K562 (cell line): ENCODE results near the gene KHSRP. TPM values are rescaled to one million over a fixed set of nuclear protein-coding genes. Genes with fewer than 3 reads are reported as not detected.

Experiments
- ATF1 ChIP-seq, 2 experiments: fragments of 450-650 bp in 1 of 2; IDR thresholded peaks; 2 replicates each; pipeline ENCODE4 v1.6.1; 2016; ENCODE audit warnings: missing compliant biosample characterization in 1 of 2, missing genetic modification characterization in 1 of 2
- CC2D1A ChIP-seq: fragments of 450-650 bp; IDR thresholded peaks from 2 replicates; pipeline ENCODE4 v1.6.1; 2017; ENCODE audit warnings: mild to moderate bottlenecking
- CHD4 ChIP-seq: fragments of 200-600 bp; sonication (generic); IDR thresholded peaks from 3 replicates; pipeline ENCODE4 v1.6.1; 2012; ENCODE audit warnings: low read depth, mild to moderate bottlenecking, mixed read lengths, low read length, inconsistent platforms; ENCODE audit not compliant: insufficient read depth, insufficient replicate concordance, poor library complexity, severe bottlenecking
- MXD1 ChIP-seq: fragments of 250-450 bp; sonication (Bioruptor Pico); IDR thresholded peaks from 2 replicates; pipeline ENCODE4 v1.8.0; 2021; ENCODE audit warnings: borderline replicate concordance, mild to moderate bottlenecking, moderate library complexity; ENCODE audit not compliant: poor library complexity, severe bottlenecking
- SMARCA4 ChIP-seq: fragments of 450-650 bp; IDR thresholded peaks from 2 replicates; pipeline ENCODE4 v1.6.1; 2016
- polyA plus RNA-seq, 8 experiments: library from polyadenylated mRNA; depleted of rRNA in 4 of 8; stranded (reverse) in 5 of 8; unstranded in 3 of 8; fragments of >200 nt; fragmentation: Nextera tagmentation in 2 of 8; fragmentation: Illumina TruSeq in 1 of 8; extraction: Ambion mirVana in 2 of 8; extraction: Trizol in 1 of 8; gene quantifications; 2 replicates each; pipeline versions ENCODE4 v1.2.1 to v1.2.3, GENCODE V29; 2011 to 2014; ENCODE audit warnings: inconsistent platforms in 1 of 8, missing spikeins in 1 of 8
- total RNA-seq, 7 experiments: library from RNA; depleted of rRNA in 6 of 7; stranded (reverse); fragments of >200 nt in 6 of 7; fragmentation: Illumina TruSeq in 2 of 7; extraction: Trizol in 2 of 7; gene quantifications; 2 replicates each; pipeline versions ENCODE4 v1.2.1 to v1.2.3, GENCODE V29; 2011 to 2021; ENCODE audit warnings: low replicate concordance in 1 of 7
- TF ChIP-seq, protein P1 (sequence below), 2 experiments: fragments of 450-650 bp; IDR thresholded peaks; 2 replicates each; pipeline ENCODE4 v1.6.1; 2016; ENCODE audit warnings: mild to moderate bottlenecking in 2 of 2, borderline replicate concordance in 1 of 2, low read depth in 1 of 2, moderate library complexity in 1 of 2
- TF ChIP-seq, protein P2 (sequence below): fragments of 150-350 bp; IDR thresholded peaks from 2 replicates; pipeline ENCODE4 v1.6.1; 2014; ENCODE audit warnings: low read depth, mild to moderate bottlenecking, low read length, borderline replicate concordance

KHSRP gene
- total and polyA plus RNA-seq, 9 of the 15 experiments (the other 6 are each of a cell fraction or from before 2014, with no cell fraction given): 4.2 to 564 (median 139) TPM

DNA sequence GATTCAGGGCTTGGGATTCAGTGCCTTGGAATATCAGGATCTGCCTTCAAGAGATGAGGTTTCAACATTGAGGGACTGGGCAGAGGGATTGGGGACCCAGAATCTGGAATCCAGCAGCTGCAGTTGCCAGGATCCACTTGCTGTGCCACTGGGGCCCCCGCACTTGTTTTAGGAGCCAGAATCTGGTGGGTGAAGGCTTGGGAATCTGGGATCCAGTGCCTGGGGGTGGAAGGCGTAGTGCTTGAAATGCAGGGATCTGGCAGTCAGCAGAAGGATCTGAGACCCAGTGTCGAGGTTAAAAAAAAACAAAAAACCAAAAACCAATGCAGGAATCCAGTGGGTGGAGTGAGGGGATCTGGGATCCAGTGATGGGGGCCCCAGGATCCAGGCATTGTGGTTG, 16.3 kb upstream of the KHSRP start (continued):
- TF ChIP-seq, protein P1, sequence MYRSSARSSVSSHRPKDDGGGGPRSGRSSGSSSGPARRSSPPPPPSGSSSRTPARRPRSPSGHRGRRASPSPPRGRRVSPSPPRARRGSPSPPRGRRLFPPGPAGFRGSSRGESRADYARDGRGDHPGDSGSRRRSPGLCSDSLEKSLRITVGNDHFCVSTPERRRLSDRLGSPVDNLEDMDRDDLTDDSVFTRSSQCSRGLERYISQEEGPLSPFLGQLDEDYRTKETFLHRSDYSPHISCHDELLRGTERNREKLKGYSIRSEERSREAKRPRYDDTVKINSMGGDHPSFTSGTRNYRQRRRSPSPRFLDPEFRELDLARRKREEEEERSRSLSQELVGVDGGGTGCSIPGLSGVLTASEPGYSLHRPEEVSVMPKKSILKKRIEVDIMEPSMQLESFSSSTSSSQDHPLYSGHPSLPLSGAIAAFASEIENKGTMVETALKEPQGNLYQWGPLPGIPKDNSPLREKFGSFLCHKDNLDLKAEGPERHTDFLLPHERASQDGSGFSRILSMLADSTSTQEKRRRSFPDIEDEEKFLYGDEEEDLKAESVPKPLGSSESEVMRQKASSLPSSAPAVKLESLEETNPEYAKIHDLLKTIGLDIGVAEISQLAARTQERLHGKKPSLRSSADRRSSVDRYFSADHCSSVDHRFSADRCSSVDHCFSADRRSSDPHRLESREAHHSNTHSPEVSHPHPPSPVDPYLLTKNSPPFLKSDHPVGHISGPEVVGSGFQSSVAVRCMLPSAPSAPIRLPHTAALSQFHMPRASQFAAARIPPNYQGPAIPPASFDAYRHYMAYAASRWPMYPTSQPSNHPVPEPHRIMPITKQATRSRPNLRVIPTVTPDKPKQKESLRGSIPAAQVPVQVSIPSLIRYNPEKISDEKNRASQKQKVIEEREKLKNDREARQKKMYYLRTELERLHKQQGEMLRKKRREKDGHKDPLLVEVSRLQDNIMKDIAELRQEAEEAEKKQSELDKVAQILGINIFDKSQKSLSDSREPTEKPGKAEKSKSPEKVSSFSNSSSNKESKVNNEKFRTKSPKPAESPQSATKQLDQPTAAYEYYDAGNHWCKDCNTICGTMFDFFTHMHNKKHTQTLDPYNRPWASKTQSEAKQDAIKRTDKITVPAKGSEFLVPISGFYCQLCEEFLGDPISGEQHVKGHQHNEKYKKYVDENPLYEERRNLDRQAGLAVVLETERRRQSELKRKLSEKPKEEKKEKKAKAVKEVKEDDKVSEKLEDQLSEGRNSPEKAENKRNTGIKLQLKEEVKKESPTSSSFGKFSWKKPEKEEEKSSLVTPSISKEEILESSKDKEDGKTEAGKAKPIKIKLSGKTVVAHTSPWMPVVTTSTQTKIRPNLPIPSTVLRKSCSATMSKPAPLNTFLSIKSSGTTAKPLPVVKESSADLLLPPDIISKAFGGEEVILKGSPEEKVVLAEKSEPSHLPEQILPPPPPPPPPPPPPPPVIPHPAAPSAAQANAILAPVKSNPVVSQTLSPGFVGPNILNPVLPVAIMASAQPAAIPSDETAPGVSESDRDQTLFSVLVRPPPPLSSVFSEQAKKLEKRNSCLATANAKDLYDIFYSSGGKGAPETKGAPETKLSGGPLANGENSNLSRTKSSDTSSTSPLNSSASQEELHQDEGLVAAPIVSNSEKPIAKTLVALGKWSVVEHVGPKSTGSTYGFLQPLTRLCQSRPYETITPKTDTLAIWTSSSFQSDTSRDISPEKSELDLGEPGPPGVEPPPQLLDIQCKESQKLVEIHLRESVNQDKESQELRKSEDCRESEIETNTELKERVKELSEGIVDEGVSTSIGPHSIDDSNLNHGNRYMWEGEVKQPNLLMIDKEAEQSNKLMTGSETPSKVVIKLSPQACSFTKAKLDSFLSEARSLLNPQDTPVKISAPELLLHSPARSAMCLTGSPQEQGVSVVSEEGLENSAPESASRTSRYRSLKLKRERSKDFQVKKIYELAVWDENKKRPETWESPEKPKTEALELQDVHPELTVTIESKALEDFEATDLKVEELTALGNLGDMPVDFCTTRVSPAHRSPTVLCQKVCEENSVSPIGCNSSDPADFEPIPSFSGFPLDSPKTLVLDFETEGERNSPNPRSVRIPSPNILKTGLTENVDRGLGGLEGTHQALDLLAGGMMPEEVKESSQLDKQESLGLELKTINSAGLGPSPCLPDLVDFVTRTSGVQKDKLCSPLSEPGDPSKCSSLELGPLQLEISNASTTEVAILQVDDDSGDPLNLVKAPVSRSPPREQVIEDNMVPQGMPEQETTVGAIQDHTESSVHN (IDR thresholded peaks at IDR 0.05; ENCODE audit: borderline replicate concordance in 1 of 2, low read depth in 1 of 2): no peak
- TF ChIP-seq CC2D1A: no peak
- TF ChIP-seq MXD1 (CRISPR knock-in tag): no peak
- TF ChIP-seq ATF1 (CRISPR knock-in tag; IDR thresholded peaks at IDR 0.05): no peak
- TF ChIP-seq ATF1 (tag; IDR thresholded peaks at IDR 0.05): no peak
- no peak for TF ChIP-seq SMARCA4
- TF ChIP-seq CHD4: no peak
- TF ChIP-seq, protein P2, sequence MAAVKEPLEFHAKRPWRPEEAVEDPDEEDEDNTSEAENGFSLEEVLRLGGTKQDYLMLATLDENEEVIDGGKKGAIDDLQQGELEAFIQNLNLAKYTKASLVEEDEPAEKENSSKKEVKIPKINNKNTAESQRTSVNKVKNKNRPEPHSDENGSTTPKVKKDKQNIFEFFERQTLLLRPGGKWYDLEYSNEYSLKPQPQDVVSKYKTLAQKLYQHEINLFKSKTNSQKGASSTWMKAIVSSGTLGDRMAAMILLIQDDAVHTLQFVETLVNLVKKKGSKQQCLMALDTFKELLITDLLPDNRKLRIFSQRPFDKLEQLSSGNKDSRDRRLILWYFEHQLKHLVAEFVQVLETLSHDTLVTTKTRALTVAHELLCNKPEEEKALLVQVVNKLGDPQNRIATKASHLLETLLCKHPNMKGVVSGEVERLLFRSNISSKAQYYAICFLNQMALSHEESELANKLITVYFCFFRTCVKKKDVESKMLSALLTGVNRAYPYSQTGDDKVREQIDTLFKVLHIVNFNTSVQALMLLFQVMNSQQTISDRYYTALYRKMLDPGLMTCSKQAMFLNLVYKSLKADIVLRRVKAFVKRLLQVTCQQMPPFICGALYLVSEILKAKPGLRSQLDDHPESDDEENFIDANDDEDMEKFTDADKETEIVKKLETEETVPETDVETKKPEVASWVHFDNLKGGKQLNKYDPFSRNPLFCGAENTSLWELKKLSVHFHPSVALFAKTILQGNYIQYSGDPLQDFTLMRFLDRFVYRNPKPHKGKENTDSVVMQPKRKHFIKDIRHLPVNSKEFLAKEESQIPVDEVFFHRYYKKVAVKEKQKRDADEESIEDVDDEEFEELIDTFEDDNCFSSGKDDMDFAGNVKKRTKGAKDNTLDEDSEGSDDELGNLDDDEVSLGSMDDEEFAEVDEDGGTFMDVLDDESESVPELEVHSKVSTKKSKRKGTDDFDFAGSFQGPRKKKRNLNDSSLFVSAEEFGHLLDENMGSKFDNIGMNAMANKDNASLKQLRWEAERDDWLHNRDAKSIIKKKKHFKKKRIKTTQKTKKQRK: no peak
